A673 (cell line): Measurements from ENCODE around the gene PODNL1.

Experiments
- CTCF ChIP-seq: fragments of 300-800, 200-600 bp; sonication (generic); conservative IDR thresholded peaks from 2 replicates; pipeline ENCODE4 v1.5.1; 2017; ENCODE audit warnings: low read depth, mild to moderate bottlenecking, antibody characterized with exemption, low read length, moderate library complexity, mixed read lengths
- EZH2 ChIP-seq: fragments of 200-600 bp; sonication (generic); IDR thresholded peaks from 2 replicates; pipeline ENCODE4 v1.6.1; 2017; ENCODE audit warnings: borderline replicate concordance, low read depth, mild to moderate bottlenecking, mixed read lengths, antibody characterized with exemption, low read length; ENCODE audit not compliant: poor library complexity, severe bottlenecking

- TF ChIP-seq CTCF (no peak), EZH2 (no peak)
Observed at GRCh38 chr19:13913352-13913751, 24.9 kb downstream of the PODNL1 start.
